K562 (cell line): ENCODE data around the gene PIAS3. TPM values are rescaled to one million over a fixed set of nuclear protein-coding genes. Genes with fewer than 3 reads are reported as not detected.

ENCODE experiments used
- ATAC-seq: fragments of 200-7000 bp; cut with Tn5 transposase; 3 replicates; pipeline ENCODE4 v1.9.1; 2020; ENCODE audit warnings: moderate library complexity
- BruUV-seq: library from RNA; stranded (reverse); fragments of 400-500 nt; replicated peaks from 2 replicates; lab custom pipeline; 2021; lab: Mats Ljungman, UMichigan
- CTCF ChIA-PET: fragments of 300-600 bp; formaldehyde crosslinking; extraction: SDS; loops from one replicate; lab custom pipeline; 2021; ENCODE audit warnings: low intra/inter-chr PET ratio; lab: Yijun Ruan, JAX
- POLR2A ChIA-PET: fragments of 300-600, 350-650 bp; sonication (Branson Sonifier 250); formaldehyde crosslinking; extraction: SDS; loops from one replicate; lab custom pipeline; 2021; ENCODE audit warnings: antibody characterized with exemption, inconsistent platforms; lab: Yijun Ruan, JAX
- DNase-seq, 4 experiments: peaks; one replicate each; pipeline versions ENCODE4 v3.0.0 to v3.0.0-alpha.2; 2011 to 2018; ENCODE audit warnings: low spot score in 3 of 4, mixed read lengths in 3 of 4; ENCODE audit errors: extremely low read depth in 1 of 4
- FAIRE-seq: peaks from 2 replicates; lab custom pipeline; 2011; peaks lifted over from hg19 to GRCh38; lab: Jason Lieb, UNC
- H2AFZ ChIP-seq: 2 replicates; pipeline ENCODE4 v1.6.0; 2011; ENCODE audit warnings: low read depth, low read length, control low read depth, inconsistent platforms
- H3K27ac ChIP-seq: fragments of 200-600 bp; 3 replicates; pipeline ENCODE4 v1.8.0; 2011; ENCODE audit warnings: low read depth, mild to moderate bottlenecking, control low read depth, inconsistent platforms, low read length, moderate library complexity, mixed read lengths; ENCODE audit errors: extremely low read depth
- H3K27me3 ChIP-seq, 2 experiments: fragments of 300-600 bp in 1 of 2; 2 replicates in 1 of 2; 3 replicates in 1 of 2; pipeline versions ENCODE4 v1.6.0 to v1.8.0; 2011; ENCODE audit warnings: inconsistent platforms in 2 of 2, low read length in 2 of 2, mild to moderate bottlenecking in 1 of 2, mixed read lengths in 1 of 2, moderate library complexity in 1 of 2; ENCODE audit not compliant: control insufficient read depth in 2 of 2, insufficient read depth in 2 of 2
- H3K36me3 ChIP-seq: fragments of 300-600 bp; 3 replicates; pipeline ENCODE4 v1.8.0; 2011; ENCODE audit warnings: mild to moderate bottlenecking, low read length, inconsistent platforms; ENCODE audit not compliant: control insufficient read depth, insufficient read depth
- H3K4me1 ChIP-seq, 2 experiments: fragments of 200-600 bp in 1 of 2; replicated peaks in 1 of 2; 2 replicates in 1 of 2; 3 replicates in 1 of 2; pipeline versions ENCODE4 v1.5.1 to v1.8.0; 2011; ENCODE audit warnings: inconsistent platforms in 2 of 2, low read length in 2 of 2, mild to moderate bottlenecking in 1 of 2, mixed read lengths in 1 of 2, moderate library complexity in 1 of 2; ENCODE audit not compliant: control insufficient read depth in 2 of 2, insufficient read depth in 2 of 2
- H3K4me2 ChIP-seq: 2 replicates; pipeline ENCODE4 v1.6.1; 2011; ENCODE audit warnings: low read length, control low read depth, inconsistent platforms, mixed read lengths; ENCODE audit not compliant: insufficient read depth
- H3K4me3 ChIP-seq: fragments of 200-600 bp; sonication (generic), shearing (Covaris generic); 2 replicates; pipeline ENCODE4 v1.5.1; 2016; ENCODE audit warnings: control low read depth, inconsistent platforms
- H3K79me2 ChIP-seq: fragments of 200-600 bp; 3 replicates; pipeline ENCODE4 v1.8.0; 2011; ENCODE audit warnings: low read length, inconsistent platforms; ENCODE audit not compliant: control insufficient read depth, insufficient read depth
- H3K9ac ChIP-seq, 2 experiments: 2 replicates each; pipeline versions ENCODE4 v1.6.0 to v1.6.1; 2011; ENCODE audit warnings: low read depth in 2 of 2, low read length in 2 of 2, control low read depth in 1 of 2, inconsistent platforms in 1 of 2, mild to moderate bottlenecking in 1 of 2, mixed read lengths in 1 of 2; ENCODE audit not compliant: insufficient read depth in 1 of 2
- H3K9me1 ChIP-seq: one replicate; pipeline ENCODE4 v1.6.0; 2011; ENCODE audit warnings: inconsistent platforms, mild to moderate bottlenecking, low read length, moderate library complexity; ENCODE audit not compliant: control insufficient read depth, insufficient read depth
- H3K9me3 ChIP-seq: replicated peaks from 2 replicates; pipeline ENCODE4 v1.5.1; 2011; ENCODE audit warnings: low read depth, low read length, inconsistent platforms; ENCODE audit not compliant: control insufficient read depth, insufficient read depth
- H4K20me1 ChIP-seq: replicated peaks from 2 replicates; pipeline ENCODE4 v1.6.1; 2011; ENCODE audit warnings: low read length, inconsistent platforms, mixed read lengths; ENCODE audit not compliant: control insufficient read depth, insufficient read depth
- BMI1 ChIP-seq: fragments of 150-350 bp; IDR thresholded peaks from 2 replicates; pipeline ENCODE4 v1.6.1; 2014; ENCODE audit warnings: low read length
- FOXK2 ChIP-seq, 2 experiments: fragments of 450-650 bp; IDR thresholded peaks in 1 of 2; conservative IDR thresholded peaks in 1 of 2; 2 replicates each; pipeline ENCODE4 v1.6.1; 2016; ENCODE audit warnings: low read depth in 2 of 2, mild to moderate bottlenecking in 1 of 2
- GATAD2B ChIP-seq: fragments of 450-650 bp; IDR thresholded peaks from 2 replicates; pipeline ENCODE4 v1.6.1; 2017; ENCODE audit warnings: mild to moderate bottlenecking, borderline replicate concordance
- L3MBTL2 ChIP-seq: fragments of 450-650 bp; IDR thresholded peaks from 2 replicates; pipeline ENCODE4 v1.6.1; 2016; ENCODE audit warnings: mild to moderate bottlenecking, moderate library complexity
- LCOR ChIP-seq: sonication (generic); formaldehyde crosslinking; IDR thresholded peaks from 2 replicates; pipeline ENCODE4 v1.8.0; 2022; ENCODE audit warnings: mild to moderate bottlenecking, missing genetic modification reagents
- NFRKB ChIP-seq: fragments of 450-650 bp; IDR thresholded peaks from 2 replicates; pipeline ENCODE4 v1.6.1; 2016; ENCODE audit warnings: low read depth
- PHF8 ChIP-seq: fragments of 200-600 bp; sonication (generic); IDR thresholded peaks from 2 replicates; pipeline ENCODE4 v1.6.1; 2012; ENCODE audit warnings: mixed run types, mild to moderate bottlenecking, inconsistent platforms, low read length, moderate library complexity, borderline replicate concordance
- PKNOX1 ChIP-seq: fragments of 450-650 bp; IDR thresholded peaks from 2 replicates; pipeline ENCODE4 v1.6.1; 2016
- RCOR1 ChIP-seq, 2 experiments: IDR thresholded peaks; 2 replicates each; pipeline ENCODE4 v1.6.1; 2012; ENCODE audit warnings: low read depth in 2 of 2, low read length in 2 of 2, borderline replicate concordance in 1 of 2, improper control_type of control experiment in 1 of 2
- SNIP1 ChIP-seq: fragments of 450-650 bp; IDR thresholded peaks from 2 replicates; pipeline ENCODE4 v1.7.1; 2017; ENCODE audit warnings: low read depth, mild to moderate bottlenecking
- SOX6 ChIP-seq: fragments of 450-650 bp; IDR thresholded peaks from 2 replicates; pipeline ENCODE4 v1.6.1; 2014; ENCODE audit warnings: mild to moderate bottlenecking
- TARDBP ChIP-seq: fragments of 450-650 bp; IDR thresholded peaks from 2 replicates; pipeline ENCODE4 v1.6.1; 2016
- TBP ChIP-seq: optimal IDR thresholded peaks from 2 replicates; pipeline ENCODE3; 2011; ENCODE audit warnings: low read depth, low read length, improper control_type of control experiment
- VEZF1 ChIP-seq: fragments of 200-800 bp; sonication (Bioruptor generic); IDR thresholded peaks from 2 replicates; pipeline ENCODE4 v1.6.1; 2017; ENCODE audit warnings: missing genetic modification characterization, missing compliant biosample characterization
- ZEB2 ChIP-seq: fragments of 450-650 bp; IDR thresholded peaks from 2 replicates; pipeline ENCODE4 v1.6.1; 2016
- ZNF592 ChIP-seq: fragments of 450-650 bp; IDR thresholded peaks from 2 replicates; pipeline ENCODE4 v1.6.1; 2017; ENCODE audit warnings: antibody characterized with exemption, mild to moderate bottlenecking
- ZNF766 ChIP-seq: fragments of 200-800 bp; sonication (Bioruptor generic); conservative IDR thresholded peaks from 2 replicates; pipeline ENCODE4 v1.6.1; 2016; ENCODE audit warnings: missing genetic modification characterization, missing compliant biosample characterization
- WGBS: fragments of 100-300 bp; shearing (Covaris generic); methylation state at CpG from one replicate; pipeline ENCODE4 v1.1.6; 2016; ENCODE audit warnings: low coverage, mixed read lengths; ENCODE audit not compliant: insufficient coverage; ENCODE audit errors: missing lambda C conversion rate; 5-methylcytosine and 5-hydroxymethylcytosine counted together
- in situ Hi-C: fragments of 300-500 bp; cut with MboI; formaldehyde crosslinking; loops from 4 replicates; pipeline ENCODE4 v1.15.0; 2018; ENCODE audit warnings: inconsistent platforms, mixed read lengths
- intact Hi-C: fragments of 100-400 bp; cut with micrococcal nuclease; formaldehyde crosslinking; loops from 2 replicates; pipeline ENCODE4 v1.14.2; 2022
- polyA plus RNA-seq, 8 experiments: library from polyadenylated mRNA; depleted of rRNA in 4 of 8; stranded (reverse) in 5 of 8; unstranded in 3 of 8; fragments of >200 nt; fragmentation: Nextera tagmentation in 2 of 8; fragmentation: Illumina TruSeq in 1 of 8; extraction: Ambion mirVana in 2 of 8; extraction: Trizol in 1 of 8; gene quantifications; 2 replicates each; pipeline versions ENCODE4 v1.2.1 to v1.2.3, GENCODE V29; 2011 to 2014; ENCODE audit warnings: inconsistent platforms in 1 of 8, missing spikeins in 1 of 8
- total RNA-seq, 7 experiments: library from RNA; depleted of rRNA in 6 of 7; stranded (reverse); fragments of >200 nt in 6 of 7; fragmentation: Illumina TruSeq in 2 of 7; extraction: Trizol in 2 of 7; gene quantifications; 2 replicates each; pipeline versions ENCODE4 v1.2.1 to v1.2.3, GENCODE V29; 2011 to 2021; ENCODE audit warnings: low replicate concordance in 1 of 7

Gene PIAS3
- total and polyA plus RNA-seq, 9 of the 15 experiments (the other 6 are each of a cell fraction or from before 2014, with no cell fraction given), result 1.1 to 25.6 (median 7.9) TPM

GRCh38 chr1:145879775-145880174 is 20.9 kb upstream of the PIAS3 start:
- peak overlapping the region; percentile 22; the same call in 2 of the 3 replicates for H3K27ac ChIP-seq
- intact Hi-C loops (no loop called here), in situ Hi-C loops (no loop called here)
- no peaks in the 10 kb centered on the region for H3K79me2 ChIP-seq
- ChIA-PET CTCF (no interaction called here), POLR2A (interaction anchor here (0.9 to 2.4 kb wide), 5 partner anchors 9 to 48 kb away, joined by 4 to 7 read pairs (median 6); partner anchors contain the start of genes PIAS3 and RBM8A)
- H2AFZ ChIP-seq, result peak overlapping the region; percentile 83
- no peaks in the 10 kb centered on the region for H3K9me3 ChIP-seq
- H3K4me3 ChIP-seq, result no peak overlapping the region
- H3K27me3 ChIP-seq, result peaks cover 3% of the 10 kb centered on the region in 2 experiments; a peak in 4 of 5 replicates
- peaks cover 18 to 34% of the 10 kb centered on the region in 2 experiments for H3K4me1 ChIP-seq
- H3K9ac ChIP-seq, result peak overlapping the region in 1 of 2 experiments; percentile 7; a peak in 1 of 4 replicates
- BruUV-seq, result no TSS peak
- DNase-seq, result peak in 2 of 4 experiments; percentile 35 to 59
- peak overlapping the region; percentile 38 for H3K4me2 ChIP-seq
- no peaks in the 10 kb centered on the region for H3K9me1 ChIP-seq
- H3K36me3 ChIP-seq, result no peaks in the 10 kb centered on the region
- peak; percentile 62 for ATAC-seq
- 2% methylated on average over 5 of the region's 5 CpGs for WGBS
- no peaks in the 10 kb centered on the region for H4K20me1 ChIP-seq
- peak; percentile 44 for FAIRE-seq
- TF ChIP-seq SNIP1, result peak; percentile 51; the same call in 1 of the 2 replicates
- TF ChIP-seq TARDBP, result no peak
- TF ChIP-seq PKNOX1, result 0 out of 2 replicates have a peak, but pooled peaks have one; percentile 9
- peak; percentile 40; the same call in 1 of the 2 replicates for TF ChIP-seq ZEB2
- TF ChIP-seq SOX6, result peak; percentile 32; the same call in 1 of the 2 replicates
- TF ChIP-seq TBP, result peak; percentile 22
- 0 out of 4 replicates have a peak, but pooled peaks of 1 of the 2 experiments have one; percentile 43 for TF ChIP-seq FOXK2 (conservative IDR thresholded peaks at IDR 0.05 in 1 of 2, IDR thresholded peaks at IDR 0.05 in 1 of 2; ENCODE audit: low read depth in 2 of 2)
- TF ChIP-seq L3MBTL2, result peak; percentile 37; the same call in 1 of the 2 replicates
- TF ChIP-seq GATAD2B, result no peak
- peak; percentile 32; the same call in 1 of the 2 replicates for TF ChIP-seq BMI1
- peak in 1 of 2 experiments; percentile 38; a peak in 1 of 4 replicates for TF ChIP-seq RCOR1 (IDR thresholded peaks at IDR 0.05; ENCODE audit: borderline replicate concordance in 1 of 2, low read depth in 2 of 2, low read length in 2 of 2)
- TF ChIP-seq VEZF1 (CRISPR knock-in tag), result peak; percentile 36; the same call in 1 of the 2 replicates
- peak; percentile 23; the same call in 1 of the 2 replicates for TF ChIP-seq ZNF592
- TF ChIP-seq PHF8, result no peak
- TF ChIP-seq NFRKB, result peak; percentile 38; the same call in 1 of the 2 replicates
- peak; percentile 65; the same call in 1 of the 2 replicates for TF ChIP-seq LCOR (CRISPR knock-in tag)
- TF ChIP-seq ZNF766 (CRISPR knock-in tag), result peak; percentile 98
